K562 (cell line): ENCODE data around the gene DVL2. TPM values are rescaled to one million over a fixed set of nuclear protein-coding genes. Genes with fewer than 3 reads are reported as not detected.

Experiments used
- ATAC-seq: fragments of 200-7000 bp; cut with Tn5 transposase; 3 replicates; pipeline ENCODE4 v1.9.1; 2020; ENCODE audit warnings: moderate library complexity
- BruUV-seq: library from RNA; stranded (reverse); fragments of 400-500 nt; replicated peaks from 2 replicates; lab custom pipeline; 2021; lab: Mats Ljungman, UMichigan
- CTCF ChIA-PET: fragments of 300-600 bp; formaldehyde crosslinking; extraction: SDS; loops from one replicate; lab custom pipeline; 2021; ENCODE audit warnings: low intra/inter-chr PET ratio; lab: Yijun Ruan, JAX
- POLR2A ChIA-PET: fragments of 300-600, 350-650 bp; sonication (Branson Sonifier 250); formaldehyde crosslinking; extraction: SDS; loops from one replicate; lab custom pipeline; 2021; ENCODE audit warnings: antibody characterized with exemption, inconsistent platforms; lab: Yijun Ruan, JAX
- DNase-seq, 4 experiments: peaks; one replicate each; pipeline versions ENCODE4 v3.0.0 to v3.0.0-alpha.2; 2011 to 2018; ENCODE audit warnings: low spot score in 3 of 4, mixed read lengths in 3 of 4; ENCODE audit errors: extremely low read depth in 1 of 4
- FAIRE-seq: peaks from 2 replicates; lab custom pipeline; 2011; peaks lifted over from hg19 to GRCh38; lab: Jason Lieb, UNC
- H2AFZ ChIP-seq: 2 replicates; pipeline ENCODE4 v1.6.0; 2011; ENCODE audit warnings: low read depth, low read length, control low read depth, inconsistent platforms
- H3K27ac ChIP-seq: fragments of 200-600 bp; 3 replicates; pipeline ENCODE4 v1.8.0; 2011; ENCODE audit warnings: low read depth, mild to moderate bottlenecking, control low read depth, inconsistent platforms, low read length, moderate library complexity, mixed read lengths; ENCODE audit errors: extremely low read depth
- H3K27me3 ChIP-seq, 2 experiments: fragments of 300-600 bp in 1 of 2; 2 replicates in 1 of 2; 3 replicates in 1 of 2; pipeline versions ENCODE4 v1.6.0 to v1.8.0; 2011; ENCODE audit warnings: inconsistent platforms in 2 of 2, low read length in 2 of 2, mild to moderate bottlenecking in 1 of 2, mixed read lengths in 1 of 2, moderate library complexity in 1 of 2; ENCODE audit not compliant: control insufficient read depth in 2 of 2, insufficient read depth in 2 of 2
- H3K36me3 ChIP-seq: fragments of 300-600 bp; 3 replicates; pipeline ENCODE4 v1.8.0; 2011; ENCODE audit warnings: mild to moderate bottlenecking, low read length, inconsistent platforms; ENCODE audit not compliant: control insufficient read depth, insufficient read depth
- H3K4me1 ChIP-seq, 2 experiments: fragments of 200-600 bp in 1 of 2; replicated peaks in 1 of 2; 2 replicates in 1 of 2; 3 replicates in 1 of 2; pipeline versions ENCODE4 v1.5.1 to v1.8.0; 2011; ENCODE audit warnings: inconsistent platforms in 2 of 2, low read length in 2 of 2, mild to moderate bottlenecking in 1 of 2, mixed read lengths in 1 of 2, moderate library complexity in 1 of 2; ENCODE audit not compliant: control insufficient read depth in 2 of 2, insufficient read depth in 2 of 2
- H3K4me2 ChIP-seq: 2 replicates; pipeline ENCODE4 v1.6.1; 2011; ENCODE audit warnings: low read length, control low read depth, inconsistent platforms, mixed read lengths; ENCODE audit not compliant: insufficient read depth
- H3K4me3 ChIP-seq: fragments of 200-600 bp; sonication (generic), shearing (Covaris generic); 2 replicates; pipeline ENCODE4 v1.5.1; 2016; ENCODE audit warnings: control low read depth, inconsistent platforms
- H3K79me2 ChIP-seq: fragments of 200-600 bp; 3 replicates; pipeline ENCODE4 v1.8.0; 2011; ENCODE audit warnings: low read length, inconsistent platforms; ENCODE audit not compliant: control insufficient read depth, insufficient read depth
- H3K9ac ChIP-seq, 2 experiments: 2 replicates each; pipeline versions ENCODE4 v1.6.0 to v1.6.1; 2011; ENCODE audit warnings: low read depth in 2 of 2, low read length in 2 of 2, control low read depth in 1 of 2, inconsistent platforms in 1 of 2, mild to moderate bottlenecking in 1 of 2, mixed read lengths in 1 of 2; ENCODE audit not compliant: insufficient read depth in 1 of 2
- H3K9me1 ChIP-seq: one replicate; pipeline ENCODE4 v1.6.0; 2011; ENCODE audit warnings: inconsistent platforms, mild to moderate bottlenecking, low read length, moderate library complexity; ENCODE audit not compliant: control insufficient read depth, insufficient read depth
- H3K9me3 ChIP-seq: replicated peaks from 2 replicates; pipeline ENCODE4 v1.5.1; 2011; ENCODE audit warnings: low read depth, low read length, inconsistent platforms; ENCODE audit not compliant: control insufficient read depth, insufficient read depth
- H4K20me1 ChIP-seq: replicated peaks from 2 replicates; pipeline ENCODE4 v1.6.1; 2011; ENCODE audit warnings: low read length, inconsistent platforms, mixed read lengths; ENCODE audit not compliant: control insufficient read depth, insufficient read depth
- ETV6 ChIP-seq, 3 experiments: fragments of 150-350 bp in 1 of 3; sonication (generic) in 1 of 3; formaldehyde crosslinking in 1 of 3; IDR thresholded peaks; 2 replicates each; pipeline versions ENCODE4 v1.6.1 to v1.8.0; 2014 to 2022; ENCODE audit warnings: borderline replicate concordance in 2 of 3, low read depth in 2 of 3, antibody characterized with exemption in 1 of 3, low read length in 1 of 3, mild to moderate bottlenecking in 1 of 3, missing genetic modification reagents in 1 of 3
- FUS ChIP-seq: fragments of 200-400 bp; formaldehyde crosslinking; optimal IDR thresholded peaks from 2 replicates; pipeline ENCODE3; 2017; ENCODE audit warnings: low read depth, low read length
- ID3 ChIP-seq, 2 experiments: fragments of 250-450 bp in 1 of 2; fragments of 450-650 bp in 1 of 2; sonication (Bioruptor Pico) in 1 of 2; IDR thresholded peaks; 2 replicates each; pipeline versions ENCODE4 v1.6.1 to v1.8.0; 2016 to 2021; ENCODE audit warnings: mild to moderate bottlenecking in 2 of 2, moderate library complexity in 2 of 2, missing compliant biosample characterization in 1 of 2, missing genetic modification characterization in 1 of 2
- KLF6 ChIP-seq: fragments of 250-450 bp; sonication (Bioruptor Pico); IDR thresholded peaks from 2 replicates; pipeline ENCODE4 v1.4.0; 2020; ENCODE audit warnings: mild to moderate bottlenecking, moderate library complexity, borderline replicate concordance
- NCOR1 ChIP-seq: fragments of 450-650 bp; IDR thresholded peaks from 2 replicates; pipeline ENCODE4 v1.6.1; 2016; ENCODE audit warnings: mild to moderate bottlenecking, moderate library complexity
- NR1H2 ChIP-seq: sonication (generic); formaldehyde crosslinking; IDR thresholded peaks from 2 replicates; pipeline ENCODE4 v1.4.0; 2020; ENCODE audit warnings: mild to moderate bottlenecking, missing genetic modification reagents
- OTX1 ChIP-seq: fragments of 450-650 bp; formaldehyde crosslinking; IDR thresholded peaks from 2 replicates; pipeline ENCODE4 v1.4.0; 2022; ENCODE audit warnings: mild to moderate bottlenecking
- PHB2 ChIP-seq: fragments of 450-650 bp; IDR thresholded peaks from 2 replicates; pipeline ENCODE4 v1.6.1; 2017; ENCODE audit warnings: low read depth
- STAG1 ChIP-seq: sonication (generic); formaldehyde crosslinking; IDR thresholded peaks from 2 replicates; pipeline ENCODE4 v1.5.0; 2020; ENCODE audit warnings: missing genetic modification reagents, borderline replicate concordance
- ZNF316 ChIP-seq: fragments of 450-650 bp; IDR thresholded peaks from 2 replicates; pipeline ENCODE4 v1.6.1; 2016
- ZNF512 ChIP-seq: IDR thresholded peaks from 2 replicates; pipeline ENCODE4 v1.6.1; 2016; ENCODE audit warnings: missing genetic modification characterization, missing compliant biosample characterization
- WGBS: fragments of 100-300 bp; shearing (Covaris generic); methylation state at CpG from one replicate; pipeline ENCODE4 v1.1.6; 2016; ENCODE audit warnings: low coverage, mixed read lengths; ENCODE audit not compliant: insufficient coverage; ENCODE audit errors: missing lambda C conversion rate; 5-methylcytosine and 5-hydroxymethylcytosine counted together
- in situ Hi-C: fragments of 300-500 bp; cut with MboI; formaldehyde crosslinking; loops from 4 replicates; pipeline ENCODE4 v1.15.0; 2018; ENCODE audit warnings: inconsistent platforms, mixed read lengths
- intact Hi-C: fragments of 100-400 bp; cut with micrococcal nuclease; formaldehyde crosslinking; loops from 2 replicates; pipeline ENCODE4 v1.14.2; 2022
- polyA plus RNA-seq, 8 experiments: library from polyadenylated mRNA; depleted of rRNA in 4 of 8; stranded (reverse) in 5 of 8; unstranded in 3 of 8; fragments of >200 nt; fragmentation: Nextera tagmentation in 2 of 8; fragmentation: Illumina TruSeq in 1 of 8; extraction: Ambion mirVana in 2 of 8; extraction: Trizol in 1 of 8; gene quantifications; 2 replicates each; pipeline versions ENCODE4 v1.2.1 to v1.2.3, GENCODE V29; 2011 to 2014; ENCODE audit warnings: inconsistent platforms in 1 of 8, missing spikeins in 1 of 8
- total RNA-seq, 7 experiments: library from RNA; depleted of rRNA in 6 of 7; stranded (reverse); fragments of >200 nt in 6 of 7; fragmentation: Illumina TruSeq in 2 of 7; extraction: Trizol in 2 of 7; gene quantifications; 2 replicates each; pipeline versions ENCODE4 v1.2.1 to v1.2.3, GENCODE V29; 2011 to 2021; ENCODE audit warnings: low replicate concordance in 1 of 7
- TF ChIP-seq, protein P1 (sequence below): fragments of 450-650 bp; IDR thresholded peaks from 2 replicates; pipeline ENCODE4 v1.6.1; 2016; ENCODE audit warnings: borderline replicate concordance
- TF ChIP-seq, protein P2 (sequence below): fragments of 450-650 bp; formaldehyde crosslinking; conservative IDR thresholded peaks from 2 replicates; pipeline ENCODE4 v1.4.0; 2022; ENCODE audit warnings: mild to moderate bottlenecking, missing genetic modification characterization

DVL2 gene
- total and polyA plus RNA-seq, 9 of the 15 experiments (the other 6 are each of a cell fraction or from before 2014, with no cell fraction given): 1.3 to 49.5 (median 24.3) TPM

DNA sequence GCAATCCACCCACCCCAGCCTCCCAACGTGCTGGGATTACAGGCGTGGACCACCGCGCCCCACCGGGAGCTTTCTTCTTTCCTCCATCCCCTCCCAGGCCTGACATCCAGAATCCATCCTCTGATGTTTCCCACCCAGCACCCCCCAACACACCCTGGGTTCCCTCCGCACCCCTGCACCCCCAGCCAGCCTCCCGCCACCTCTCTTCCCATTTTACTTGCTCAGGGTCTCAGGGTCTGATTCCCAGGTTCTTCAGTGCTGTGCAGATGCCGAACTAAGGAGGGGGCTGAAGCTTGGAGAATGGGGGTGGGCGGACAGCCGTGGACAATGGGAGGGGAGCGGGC, 55.4 kb downstream of the DVL2 start:
- no TSS peak for BruUV-seq
- H3K9ac ChIP-seq: no peak overlapping the region
- 0 out of 2 replicates have a peak, but pooled peaks cover 3% of the 10 kb centered on the region for H3K9me3 ChIP-seq
- POLR2A ChIA-PET: no interaction called here
- peaks cover 0 to 13% of the 10 kb centered on the region in 2 experiments; a peak in 2 of 5 replicates for H3K27me3 ChIP-seq
- no peak overlapping the region for H3K27ac ChIP-seq
- no peak for ATAC-seq
- H3K4me1 ChIP-seq: peaks cover 3 to 21% of the 10 kb centered on the region in 2 experiments; a peak in 3 of 5 replicates
- in situ Hi-C loops (no loop called here), intact Hi-C loops (no loop called here)
- H4K20me1 ChIP-seq: no peaks in the 10 kb centered on the region
- 70% methylated on average over 4 of the region's 11 CpGs for WGBS
- no peak overlapping the region for H2AFZ ChIP-seq
- no peak overlapping the region for H3K4me2 ChIP-seq
- no peaks in the 10 kb centered on the region for H3K9me1 ChIP-seq
- no peak overlapping the region for H3K4me3 ChIP-seq
- H3K36me3 ChIP-seq: no peaks in the 10 kb centered on the region
- no peak for DNase-seq
- CTCF ChIA-PET: no interaction called here
- FAIRE-seq: no peak
- no peak for TF ChIP-seq PHB2
- no peak for TF ChIP-seq ID3 (CRISPR knock-in tag; IDR thresholded peaks at IDR 0.05)
- no peak for TF ChIP-seq ID3 (tag; IDR thresholded peaks at IDR 0.05)
- TF ChIP-seq, protein P1, sequence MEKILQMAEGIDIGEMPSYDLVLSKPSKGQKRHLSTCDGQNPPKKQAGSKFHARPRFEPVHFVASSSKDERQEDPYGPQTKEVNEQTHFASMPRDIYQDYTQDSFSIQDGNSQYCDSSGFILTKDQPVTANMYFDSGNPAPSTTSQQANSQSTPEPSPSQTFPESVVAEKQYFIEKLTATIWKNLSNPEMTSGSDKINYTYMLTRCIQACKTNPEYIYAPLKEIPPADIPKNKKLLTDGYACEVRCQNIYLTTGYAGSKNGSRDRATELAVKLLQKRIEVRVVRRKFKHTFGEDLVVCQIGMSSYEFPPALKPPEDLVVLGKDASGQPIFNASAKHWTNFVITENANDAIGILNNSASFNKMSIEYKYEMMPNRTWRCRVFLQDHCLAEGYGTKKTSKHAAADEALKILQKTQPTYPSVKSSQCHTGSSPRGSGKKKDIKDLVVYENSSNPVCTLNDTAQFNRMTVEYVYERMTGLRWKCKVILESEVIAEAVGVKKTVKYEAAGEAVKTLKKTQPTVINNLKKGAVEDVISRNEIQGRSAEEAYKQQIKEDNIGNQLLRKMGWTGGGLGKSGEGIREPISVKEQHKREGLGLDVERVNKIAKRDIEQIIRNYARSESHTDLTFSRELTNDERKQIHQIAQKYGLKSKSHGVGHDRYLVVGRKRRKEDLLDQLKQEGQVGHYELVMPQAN: no peak
- no peak for TF ChIP-seq ZNF512 (tag)
- TF ChIP-seq ZNF316: no peak
- TF ChIP-seq FUS: no peak
- TF ChIP-seq, protein P2, sequence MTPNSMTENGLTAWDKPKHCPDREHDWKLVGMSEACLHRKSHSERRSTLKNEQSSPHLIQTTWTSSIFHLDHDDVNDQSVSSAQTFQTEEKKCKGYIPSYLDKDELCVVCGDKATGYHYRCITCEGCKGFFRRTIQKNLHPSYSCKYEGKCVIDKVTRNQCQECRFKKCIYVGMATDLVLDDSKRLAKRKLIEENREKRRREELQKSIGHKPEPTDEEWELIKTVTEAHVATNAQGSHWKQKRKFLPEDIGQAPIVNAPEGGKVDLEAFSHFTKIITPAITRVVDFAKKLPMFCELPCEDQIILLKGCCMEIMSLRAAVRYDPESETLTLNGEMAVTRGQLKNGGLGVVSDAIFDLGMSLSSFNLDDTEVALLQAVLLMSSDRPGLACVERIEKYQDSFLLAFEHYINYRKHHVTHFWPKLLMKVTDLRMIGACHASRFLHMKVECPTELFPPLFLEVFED (CRISPR knock-in tag): no peak
- TF ChIP-seq KLF6 (CRISPR knock-in tag): no peak
- TF ChIP-seq NR1H2 (CRISPR knock-in tag): no peak
- TF ChIP-seq NCOR1: no peak
- TF ChIP-seq OTX1 (CRISPR knock-in tag): no peak
- no peak for TF ChIP-seq ETV6 (IDR thresholded peaks at IDR 0.05; ENCODE audit: borderline replicate concordance in 1 of 2, low read depth in 2 of 2, low read length in 1 of 2)
- no peak for TF ChIP-seq ETV6 (CRISPR knock-in tag; IDR thresholded peaks at IDR 0.05; ENCODE audit: borderline replicate concordance)
- no peak for TF ChIP-seq STAG1 (CRISPR knock-in tag)
- no peaks in the 10 kb centered on the region for H3K79me2 ChIP-seq
